NCI-H1048 (cell line): Measurements from ENCODE around the gene RUNX2.

Source experiments
- DNase-seq: peaks from one replicate; lab custom pipeline; 2025; lab: John Stamatoyannopoulos, UW

The RUNX2 gene

DNA sequence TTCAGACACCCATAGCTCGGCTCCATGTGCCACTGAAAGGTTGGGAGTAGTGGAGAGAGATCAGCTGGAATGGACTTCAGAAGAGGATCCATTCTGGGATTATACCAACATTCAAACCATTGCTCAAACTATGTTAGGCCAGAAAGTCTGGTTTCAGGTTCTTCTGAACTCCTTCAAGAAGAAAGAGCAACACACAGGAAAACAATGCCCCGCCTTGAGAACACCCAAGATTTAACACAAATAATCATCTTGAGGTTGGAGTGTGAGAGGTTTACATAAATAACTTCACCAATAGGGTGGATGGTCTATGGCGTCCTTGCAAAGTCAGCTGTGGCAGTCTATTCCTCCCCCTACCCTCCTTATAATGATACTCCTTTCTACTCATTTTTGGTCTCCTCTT, 261.2 kb downstream of the RUNX2 start:
- DNase-seq: no peak

DNA sequence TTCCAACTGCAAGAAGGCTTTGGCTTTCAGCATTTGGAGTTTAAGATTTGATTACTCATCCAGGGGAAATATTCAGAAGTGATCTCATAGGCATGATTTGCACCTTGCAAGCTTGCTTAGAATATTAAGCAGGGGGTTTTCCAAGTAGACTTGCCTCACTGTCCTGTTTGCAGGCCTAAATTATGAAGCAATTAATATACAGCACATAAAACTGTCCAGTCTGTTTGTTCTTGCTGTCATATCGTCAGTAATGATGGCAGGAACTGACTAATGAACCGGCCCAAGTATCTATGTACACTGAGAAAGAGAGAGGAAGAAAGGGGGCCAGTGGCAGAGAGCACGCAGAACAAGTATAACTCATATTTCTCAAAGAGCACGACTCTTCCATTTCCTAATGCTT, 262.1 kb downstream of the RUNX2 start:
- DNase-seq: no peak

DNA sequence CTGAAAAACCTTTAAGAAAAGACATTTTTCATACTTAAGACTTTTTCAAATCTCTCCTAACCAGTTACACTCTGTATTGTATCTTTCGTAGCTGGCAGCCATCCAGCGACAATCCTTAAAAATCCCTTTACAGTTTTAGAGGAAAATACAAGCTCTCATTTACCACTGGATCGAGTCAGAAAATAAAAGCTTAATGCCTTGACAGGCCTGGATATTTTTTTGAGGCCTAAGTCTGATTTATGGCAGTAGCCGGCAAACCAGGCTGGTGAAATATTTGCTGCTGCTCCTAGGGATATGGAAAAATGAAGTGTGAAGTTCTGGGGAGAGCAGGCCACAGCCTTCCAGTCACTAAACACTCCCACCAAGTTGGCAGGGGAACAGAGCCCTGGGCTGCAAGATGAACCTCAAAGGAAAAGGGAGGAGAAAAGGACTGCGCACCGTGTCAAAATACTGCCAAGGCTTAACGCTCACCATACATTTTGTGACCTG, 262.6 kb downstream of the RUNX2 start:
- no peak for DNase-seq

GRCh38 chr6:45591306-45591705, 263.2 kb downstream of the RUNX2 start:
- DNase-seq: no peak

GRCh38 chr6:45591890-45592289, 263.8 kb downstream of the RUNX2 start:
- no peak for DNase-seq

- DNase-seq: no peak
Measured at GRCh38 chr6:45592991-45593390, 264.9 kb downstream of the RUNX2 start.

DNA sequence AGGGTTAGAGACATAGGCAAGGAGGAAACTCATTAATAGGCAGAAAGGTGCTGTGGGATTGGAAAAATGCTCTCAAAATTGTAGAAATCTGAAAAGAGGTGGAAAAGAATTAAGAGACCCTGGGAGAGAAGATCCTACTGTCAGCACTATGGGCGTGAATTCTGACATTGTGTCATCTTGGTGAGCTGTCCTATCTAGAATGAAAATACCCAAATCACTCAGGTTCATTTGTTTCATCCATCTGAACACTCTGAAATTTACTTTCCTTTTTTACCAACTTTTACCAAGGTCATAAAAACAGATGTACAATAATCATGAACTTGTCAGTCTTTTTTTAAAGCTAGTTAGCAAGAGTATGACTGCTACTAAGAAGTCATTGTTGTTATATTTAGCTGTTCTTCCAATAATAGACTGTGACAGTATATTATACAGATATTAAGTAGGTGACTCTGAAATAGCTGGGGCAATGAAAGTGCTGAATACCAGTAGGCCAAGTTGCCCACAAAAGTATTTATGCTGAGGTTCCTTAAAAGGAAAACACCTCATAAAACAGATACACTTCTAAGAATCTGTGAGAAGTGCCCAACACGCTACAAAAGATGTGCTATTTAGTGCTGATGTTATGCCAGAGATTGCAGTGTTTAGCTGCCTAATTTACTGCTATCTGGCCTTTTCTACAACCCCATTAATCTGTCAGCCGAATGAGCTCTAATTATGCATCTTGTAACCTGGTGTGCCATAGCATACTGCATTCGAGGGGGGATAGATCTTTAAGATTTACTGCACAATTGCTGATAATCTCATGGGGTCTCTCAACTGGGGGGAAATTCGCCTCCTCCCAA, 267.1 kb downstream of the RUNX2 start:
- no peak for DNase-seq

DNA sequence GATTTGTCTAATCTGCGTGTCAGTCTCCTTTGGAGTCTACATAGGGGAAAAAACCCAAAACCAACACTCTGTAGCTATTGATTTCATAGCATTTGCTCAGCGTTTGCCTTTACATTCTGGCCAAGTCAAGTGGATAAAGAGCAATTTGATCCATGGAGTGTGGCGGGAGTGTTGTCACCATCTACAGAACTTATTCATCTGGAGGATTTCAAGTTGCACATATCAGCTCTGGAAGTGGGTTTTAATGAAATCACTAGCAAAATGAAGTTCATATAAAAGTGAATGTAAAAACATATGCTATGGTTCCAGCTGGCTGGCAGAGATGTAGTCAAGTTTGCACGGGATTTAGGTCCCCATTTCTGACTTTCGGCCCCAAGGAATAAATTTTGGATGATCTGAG, 269.3 kb downstream of the RUNX2 start:
- DNase-seq: no peak

DNA sequence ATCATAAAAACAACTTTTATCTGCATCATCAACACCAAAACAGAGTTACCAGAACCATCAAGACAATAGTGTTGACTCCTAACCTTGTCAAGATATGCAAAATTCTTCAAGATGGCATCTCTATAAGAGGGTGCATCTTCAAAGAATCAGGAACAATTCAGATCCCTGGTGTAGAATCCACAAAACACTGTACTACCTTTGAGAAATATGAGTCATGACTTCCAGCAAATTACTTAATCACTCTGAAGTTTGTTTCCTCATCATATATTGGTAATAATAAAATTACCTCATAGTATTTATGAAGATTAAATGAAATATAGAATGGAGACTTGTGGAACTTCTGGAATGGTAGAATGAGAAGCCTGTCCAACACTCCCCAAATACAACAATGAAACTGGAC, 270.9 kb downstream of the RUNX2 start:
- DNase-seq: no peak

- no peak for DNase-seq
Measured at GRCh38 chr6:45605971-45606370, 277.8 kb downstream of the RUNX2 start.

DNA sequence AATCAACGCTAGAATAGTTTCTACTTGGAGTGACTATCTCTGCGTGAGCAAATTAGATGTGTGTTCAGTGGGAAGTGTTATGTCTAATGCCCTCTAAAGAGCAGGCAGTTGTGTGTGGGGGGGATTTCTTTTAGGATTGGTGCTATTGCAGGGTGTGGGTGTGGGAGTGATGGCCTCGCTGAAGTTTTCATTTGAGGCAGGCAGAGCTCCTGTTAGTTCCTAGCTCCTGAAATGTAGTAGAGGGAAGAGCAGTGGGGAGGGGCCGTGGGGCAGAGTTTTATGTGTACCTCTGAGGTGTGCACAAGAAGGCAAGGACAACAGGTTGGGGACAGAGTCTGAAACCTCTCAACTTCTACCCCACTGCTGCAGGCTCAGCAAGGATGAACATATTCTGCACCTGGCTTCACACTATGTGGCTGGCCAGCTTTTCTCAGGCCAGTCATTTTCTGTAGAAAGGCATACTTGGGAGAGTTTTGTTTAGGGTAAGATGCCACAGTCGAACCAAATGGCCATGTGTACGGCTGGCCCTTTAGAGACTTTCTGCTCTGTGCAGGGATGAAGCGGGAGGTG, 278.8 kb downstream of the RUNX2 start:
- no peak for DNase-seq

- peak; percentile 90 for DNase-seq
Measured at GRCh38 chr6:45607798-45608197, 279.7 kb downstream of the RUNX2 start.

DNA sequence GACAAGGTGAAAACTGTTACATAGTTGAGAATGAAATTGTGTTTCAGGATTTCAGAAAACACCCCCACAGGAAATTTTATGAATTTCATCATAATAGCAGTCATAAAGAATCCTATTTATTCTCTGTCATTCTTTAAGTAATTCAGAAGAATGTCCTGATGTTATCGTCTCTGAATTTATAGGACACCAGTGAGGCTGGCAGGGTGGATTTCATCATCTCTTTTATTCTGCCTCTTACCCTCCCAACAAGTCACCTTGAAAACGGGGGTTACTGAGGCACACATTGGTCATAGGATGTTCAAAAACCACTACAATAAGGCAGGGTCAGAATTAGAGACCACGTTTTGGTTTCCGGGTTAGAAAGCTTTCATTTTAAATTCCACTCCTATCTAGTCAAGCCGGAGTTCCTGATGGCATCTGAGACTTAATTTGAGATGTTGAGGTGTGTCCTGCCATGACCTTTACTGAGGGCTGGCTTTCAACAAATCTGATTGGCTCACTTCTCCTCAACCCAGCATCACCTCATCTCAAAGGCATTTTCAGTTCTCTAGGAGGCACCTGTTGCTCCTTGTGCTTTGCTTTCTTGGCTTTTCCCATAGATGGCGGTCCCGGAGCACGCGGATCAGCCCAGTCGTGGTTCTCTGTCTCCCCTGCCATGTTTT, 280.3 kb downstream of the RUNX2 start:
- no peak for DNase-seq

DNA sequence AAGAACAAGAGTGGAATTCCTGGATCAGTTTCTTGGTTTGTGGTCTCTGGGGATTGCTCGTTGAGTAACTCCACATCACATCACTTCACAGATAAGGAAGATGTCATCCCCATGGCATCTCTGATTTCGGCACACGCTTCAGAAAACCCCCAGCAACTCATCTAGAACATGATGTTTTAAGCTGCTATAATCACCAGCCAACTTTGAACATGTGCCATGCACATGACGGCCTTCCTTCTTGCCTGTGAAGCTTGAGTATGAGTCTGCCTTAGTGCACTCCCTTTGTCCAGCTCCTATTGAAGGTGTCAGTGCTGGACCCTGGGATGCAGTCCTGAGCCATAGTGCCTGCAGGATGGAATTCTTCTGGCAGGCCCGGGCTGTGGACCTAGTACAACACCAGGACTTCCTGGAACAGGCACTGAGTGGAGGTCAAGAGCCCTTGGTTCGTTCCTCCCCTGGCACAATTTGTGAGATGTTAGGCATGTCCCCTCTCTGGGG, 281.1 kb downstream of the RUNX2 start:
- no peak for DNase-seq

GRCh38 chr6:45610374-45610773, 282.2 kb downstream of the RUNX2 start:
- DNase-seq: no peak

DNA sequence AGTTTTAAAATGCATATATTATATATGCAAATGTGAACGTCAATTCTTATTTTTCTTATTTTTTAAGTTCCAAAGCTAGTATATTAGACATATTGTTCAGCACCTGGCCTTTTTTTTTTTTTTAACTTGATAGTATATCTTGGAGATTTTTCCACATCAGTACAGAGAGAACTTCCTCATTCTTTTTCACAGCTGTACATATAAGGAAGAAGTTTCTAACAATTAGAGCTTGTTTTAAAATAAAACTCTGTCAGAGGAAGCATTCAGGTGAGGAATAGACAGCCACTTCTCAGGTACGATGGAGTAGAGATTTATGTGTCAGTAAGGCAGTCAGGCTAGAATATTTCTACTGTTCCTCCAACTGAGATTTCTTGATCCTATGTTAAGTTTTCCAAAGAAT, 282.7 kb downstream of the RUNX2 start:
- no peak for DNase-seq

- DNase-seq: no peak
Measured at GRCh38 chr6:45611491-45611890, 283.4 kb downstream of the RUNX2 start.

DNA sequence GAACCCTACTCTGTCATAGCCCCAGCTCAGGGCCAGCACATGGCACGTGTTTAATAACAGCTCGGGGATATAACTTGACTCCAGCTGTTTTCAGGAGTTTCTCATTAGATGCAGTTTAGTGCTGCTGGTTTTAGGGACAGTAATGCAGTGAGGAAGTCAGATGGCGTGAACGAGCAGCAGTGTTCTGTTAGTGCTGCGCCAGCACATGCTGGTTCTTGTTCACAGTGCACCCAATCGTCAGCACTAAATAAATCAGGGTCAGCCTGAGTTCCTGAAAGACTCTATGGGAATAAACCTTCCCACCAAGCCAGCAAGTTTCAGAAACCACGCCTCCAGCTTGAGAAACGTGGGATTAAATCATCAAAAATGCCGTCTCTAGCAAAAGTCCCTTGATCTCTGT, 285.5 kb downstream of the RUNX2 start:
- DNase-seq: no peak

- no peak for DNase-seq
Measured at GRCh38 chr6:45614488-45615285, 286.6 kb downstream of the RUNX2 start.

DNA sequence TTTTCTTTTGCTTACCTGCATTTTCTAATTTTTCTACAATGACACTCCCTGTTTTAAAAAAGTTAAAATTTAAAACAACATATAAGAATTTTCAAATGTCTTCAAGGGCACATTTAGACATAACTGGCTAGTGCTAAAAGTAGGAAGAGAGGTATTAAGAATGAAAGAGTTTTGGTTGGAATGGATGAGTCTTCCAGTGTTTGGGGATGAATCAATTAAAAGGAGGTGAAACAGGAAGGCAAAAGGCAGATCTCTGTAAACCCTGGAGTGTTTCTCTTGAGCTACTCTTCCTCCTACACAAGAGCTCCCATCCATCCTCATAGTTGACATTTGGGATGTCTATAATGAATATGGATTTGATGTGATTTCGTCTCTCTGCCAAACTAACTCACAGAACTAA, 288.1 kb downstream of the RUNX2 start:
- DNase-seq: no peak

- no peak for DNase-seq
Measured at GRCh38 chr6:45617441-45617840, 289.3 kb downstream of the RUNX2 start.

DNA sequence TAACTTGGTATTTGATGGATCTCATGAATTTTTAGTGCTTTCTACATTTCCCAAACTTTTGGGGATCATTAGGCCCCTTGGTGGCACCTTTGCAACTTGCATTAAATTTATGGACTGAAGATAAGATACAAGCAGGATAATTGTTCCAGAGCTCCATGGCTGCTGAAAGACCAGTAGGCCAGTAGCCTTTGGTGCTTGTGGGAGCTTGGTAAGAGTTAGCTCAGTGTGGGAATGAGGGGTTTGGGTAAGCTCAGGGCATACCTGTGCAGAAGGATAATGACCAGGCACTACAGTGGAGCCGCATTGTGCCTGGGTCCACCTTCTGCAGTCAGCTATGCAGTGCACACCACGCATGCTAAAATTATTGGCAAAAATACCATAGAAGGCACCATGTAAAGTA, 290.1 kb downstream of the RUNX2 start:
- no peak for DNase-seq
